Measurements from ENCODE around the gene DLG4. TPM values are rescaled to one million over a fixed set of nuclear protein-coding genes. Genes with fewer than 3 reads are reported as not detected.

Gene DLG4
- total RNA-seq, 2 experiments from 2014 or later = 10.2 to 11.0 TPM

- ATAC-seq (ENCODE audit: poor library complexity) = peak; percentile 12
- H3K4me3 ChIP-seq (ENCODE audit: low read length) = peak overlapping the region; percentile 93
- Mint-ChIP-seq H3K9me3 (no peaks in the 10 kb centered on the region), H3K36me3 (ENCODE audit: low read depth) (peaks cover 78% of the 10 kb centered on the region), H3K27me3 (peaks cover 4% of the 10 kb centered on the region), H3K4me3 (peak overlapping the region; percentile 94), H3K27ac (peak overlapping the region; percentile 93), H3K4me1 (ENCODE audit: low read depth) (peaks cover 68% of the 10 kb centered on the region)
- no peaks in the 10 kb centered on the region for H3K9me3 ChIP-seq (ENCODE audit: control insufficient read depth in 1 of 2, insufficient read depth in 1 of 2, low read length in 2 of 2)
- H3K27me3 ChIP-seq (ENCODE audit: control insufficient read depth in 1 of 2, insufficient read depth in 2 of 2, low read length in 2 of 2) = no peaks in the 10 kb centered on the region
- intact Hi-C loops (cut with DNase I, micrococcal nuclease) = loop anchor here (1.0 to 10.0 kb wide), 2 partner anchors 18 to 607 kb away; no protein-coding TSS in a partner anchor
- peaks cover 69% of the 10 kb centered on the region for H3K4me1 ChIP-seq (ENCODE audit: insufficient read depth, low read length)
- peak overlapping the region; percentile 39 to 88 for H3K27ac ChIP-seq (ENCODE audit: low read depth in 1 of 2, low read length in 2 of 2)
- H3K36me3 ChIP-seq (ENCODE audit: insufficient read depth, low read length) = peaks cover 34% of the 10 kb centered on the region
- ChIA-PET CTCF (interaction anchor here (1.8 kb wide), 1 partner anchor 17 kb away, joined by 5 read pairs; no protein-coding TSS in a partner anchor), POLR2A (interaction anchor here (0.7 to 17.0 kb wide), 15 partner anchors 13 to 882 kb away, joined by 3 to 234 read pairs (median 4); partner anchors contain the start of genes ACADVL, ACAP1, CTDNEP1 and DLG4)
- DNase-seq = peak; percentile 63 to 91 (median 81)
- TF ChIP-seq CTCF (IDR thresholded peaks at IDR 0.05) = no peak
These were observed 18.3 kb upstream of the DLG4 start for GRCh38 chr17:7237761-7238419.

GRCh38 chr17:7237266-7237760 lies 17.7 kb upstream of the DLG4 start:
- Histone ChIP-seq H3K4me1 (ENCODE audit: insufficient read depth, low read length) (peaks cover 72% of the 10 kb centered on the region), H3K27me3 (ENCODE audit: control insufficient read depth in 1 of 2, insufficient read depth in 2 of 2, low read length in 2 of 2) (no peaks in the 10 kb centered on the region), H3K27ac (ENCODE audit: low read depth in 1 of 2, low read length in 2 of 2) (peak overlapping the region in 1 of 2 donors; percentile 88), H3K9me3 (ENCODE audit: control insufficient read depth in 1 of 2, insufficient read depth in 1 of 2, low read length in 2 of 2) (no peaks in the 10 kb centered on the region), H3K4me3 (ENCODE audit: low read length) (peak overlapping the region; percentile 93), H3K36me3 (ENCODE audit: insufficient read depth, low read length) (peaks cover 34% of the 10 kb centered on the region)
- peak overlapping the region; percentile 93 for H3K27ac Mint-ChIP-seq
- H3K36me3 Mint-ChIP-seq (ENCODE audit: low read depth) = peaks cover 74% of the 10 kb centered on the region
- intact Hi-C loops (cut with DNase I, micrococcal nuclease) = loop anchor here (1.0 to 10.0 kb wide), 2 partner anchors 17 to 607 kb away; no protein-coding TSS in a partner anchor
- H3K9me3 Mint-ChIP-seq = no peaks in the 10 kb centered on the region
- H3K4me1 Mint-ChIP-seq (ENCODE audit: low read depth) = peaks cover 65% of the 10 kb centered on the region
- ChIA-PET POLR2A (interaction anchor here (0.7 to 17.0 kb wide), 10 partner anchors 13 to 883 kb away, joined by 3 to 234 read pairs (median 4); partner anchors contain the start of genes ACADVL, ACAP1, CTDNEP1 and DLG4), CTCF (interaction anchor here (1.8 to 3.5 kb wide), 2 partner anchors 16 kb away, joined by 5 to 19 read pairs; partner anchors contain the start of genes ACADVL and DLG4)
- TF ChIP-seq CTCF (IDR thresholded peaks at IDR 0.05) = no peak
- H3K27me3 Mint-ChIP-seq = no peaks in the 10 kb centered on the region
- DNase-seq (no peak), ATAC-seq (ENCODE audit: poor library complexity) (no peak)
- H3K4me3 Mint-ChIP-seq = peak overlapping the region; percentile 94

- Histone ChIP-seq H3K27ac (ENCODE audit: low read depth in 1 of 2, low read length in 2 of 2) (no peak overlapping the region), H3K27me3 (ENCODE audit: control insufficient read depth in 1 of 2, insufficient read depth in 2 of 2, low read length in 2 of 2) (no peaks in the 10 kb centered on the region), H3K9me3 (ENCODE audit: control insufficient read depth in 1 of 2, insufficient read depth in 1 of 2, low read length in 2 of 2) (no peaks in the 10 kb centered on the region), H3K4me3 (ENCODE audit: low read length) (no peak overlapping the region), H3K36me3 (ENCODE audit: insufficient read depth, low read length) (peaks cover 34% of the 10 kb centered on the region), H3K4me1 (ENCODE audit: insufficient read depth, low read length) (peaks cover 75% of the 10 kb centered on the region)
- Mint-ChIP-seq H3K4me3 (peak overlapping the region; percentile 94), H3K9me3 (no peaks in the 10 kb centered on the region), H3K27ac (peak overlapping the region; percentile 93), H3K36me3 (ENCODE audit: low read depth) (peaks cover 74% of the 10 kb centered on the region), H3K27me3 (no peaks in the 10 kb centered on the region), H3K4me1 (ENCODE audit: low read depth) (peaks cover 65% of the 10 kb centered on the region)
- POLR2A ChIA-PET = interaction anchor here (0.7 to 17.0 kb wide), 5 partner anchors 14 to 249 kb away, joined by 3 to 234 read pairs (median 4); partner anchors contain the start of genes ACADVL, CTDNEP1, DLG4 and ELP5
- CTCF ChIA-PET = interaction anchor here (3.5 kb wide), 1 partner anchor 16 kb away, joined by 19 read pairs; the partner anchor contains the start of genes ACADVL and DLG4
- intact Hi-C loops (cut with DNase I, micrococcal nuclease) = loop anchor here (1.0 to 10.0 kb wide), 2 partner anchors 17 to 608 kb away; no protein-coding TSS in a partner anchor
- TF ChIP-seq CTCF (IDR thresholded peaks at IDR 0.05) = no peak
- DNase-seq = no peak
- no peak for ATAC-seq (ENCODE audit: poor library complexity)
These were observed 17.2 kb upstream of the DLG4 start for GRCh38 chr17:7236808-7237207.

Measured in CD4-positive, alpha-beta T cell (primary cell).